NCI-H524 treated with DMSO at 0.1 percent for 48 hours (cell line): ENCODE measurements around the gene LYRM9.
"Not testable (repeated sequence)": the region's sequence is repeated elsewhere in the genome, so short reads cannot be mapped to it uniquely, and the experiment has no call there.

Experiments
- DNase-seq: peaks from one replicate; lab custom pipeline; 2025; lab: John Stamatoyannopoulos, UW

Gene LYRM9

GRCh38 chr17:27906226-27906580 lies 13.0 kb upstream of the LYRM9 start:
- DNase-seq = no peak

- DNase-seq = no peak
Measured at GRCh38 chr17:27905447-27906225, 12.5 kb upstream of the LYRM9 start.

- DNase-seq = no peak
Measured at GRCh38 chr17:27904534-27905446, 11.6 kb upstream of the LYRM9 start.

- DNase-seq = no peak
Measured at GRCh38 chr17:27904114-27904513, 10.9 kb upstream of the LYRM9 start.

GRCh38 chr17:27899525-27899924 lies 6.4 kb upstream of the LYRM9 start:
- DNase-seq = no peak

- DNase-seq = no peak
Measured at GRCh38 chr17:27898096-27898495, 4.9 kb upstream of the LYRM9 start.

- DNase-seq = no peak
Measured at GRCh38 chr17:27896701-27897100, 3.5 kb upstream of the LYRM9 start.

GRCh38 chr17:27895940-27896535 lies 2.9 kb upstream of the LYRM9 start:
- no peak for DNase-seq

- DNase-seq = no peak
Measured at GRCh38 chr17:27895123-27895895, 2.1 kb upstream of the LYRM9 start.

- no peak for DNase-seq
Measured at GRCh38 chr17:27893841-27894503, 807 bp upstream of the LYRM9 start.

GRCh38 chr17:27892542-27892865 lies 661 bp downstream of the LYRM9 start:
- DNase-seq = no peak

- no peak for DNase-seq
Measured at GRCh38 chr17:27891841-27892240, 1.3 kb downstream of the LYRM9 start.

- no peak for DNase-seq
Measured at GRCh38 chr17:27889711-27890251, 3.4 kb downstream of the LYRM9 start.

GRCh38 chr17:27888945-27889344 lies 4.2 kb downstream of the LYRM9 start:
- no peak for DNase-seq

- no peak for DNase-seq
Measured at GRCh38 chr17:27888067-27888466, 5.1 kb downstream of the LYRM9 start.

- DNase-seq = not testable (repeated sequence)
Measured at GRCh38 chr17:27886348-27886906, 6.7 kb downstream of the LYRM9 start.

- peak; percentile 66 for DNase-seq
Measured at GRCh38 chr17:27882162-27882840, 10.9 kb downstream of the LYRM9 start.

GRCh38 chr17:27879987-27880608 lies 13.1 kb downstream of the LYRM9 start:
- peak; percentile 81 for DNase-seq

GRCh38 chr17:27878776-27879562 lies 14.2 kb downstream of the LYRM9 start:
- peak; percentile 43 for DNase-seq
